DND-41 (cell line): ENCODE data around the gene HYI.

ENCODE experiments used
- ATAC-seq: fragments of 200-7000 bp; cut with Tn5 transposase; 3 replicates; pipeline ENCODE4 v1.9.1; 2021; ENCODE audit warnings: low read depth; ENCODE audit not compliant: insufficient read depth
- DNase-seq: peaks from one replicate; pipeline ENCODE4 v3.0.0-alpha.2; 2020
- H2AFZ ChIP-seq: 2 replicates; pipeline ENCODE4 v1.6.0; 2012; ENCODE audit warnings: low read depth, low read length
- H3K27ac ChIP-seq: 2 replicates; pipeline ENCODE4 v1.5.1; 2012; ENCODE audit warnings: low read length, inconsistent platforms
- H3K27me3 ChIP-seq: fragments of 200-600 bp; sonication (generic); 2 replicates; pipeline ENCODE4 v1.6.0; 2012; ENCODE audit warnings: low read length, mild to moderate bottlenecking, inconsistent platforms; ENCODE audit not compliant: insufficient read depth, poor library complexity
- H3K36me3 ChIP-seq: 2 replicates; pipeline ENCODE4 v1.5.1; 2012; ENCODE audit warnings: low read length, inconsistent platforms; ENCODE audit not compliant: insufficient read depth
- H3K4me1 ChIP-seq: 2 replicates; pipeline ENCODE4 v1.5.1; 2012; ENCODE audit warnings: mild to moderate bottlenecking, low read length; ENCODE audit not compliant: insufficient read depth
- H3K4me2 ChIP-seq: 2 replicates; pipeline ENCODE4 v1.6.0; 2012; ENCODE audit warnings: mild to moderate bottlenecking, moderate library complexity, low read length, inconsistent platforms; ENCODE audit not compliant: insufficient read depth
- H3K4me3 ChIP-seq, 2 experiments: fragments of 200-600 bp in 1 of 2; shearing (Covaris generic) in 1 of 2; 2 replicates each; pipeline ENCODE4 v1.5.1; 2012 to 2016; ENCODE audit warnings: inconsistent platforms in 2 of 2, low read length in 2 of 2, mild to moderate bottlenecking in 2 of 2, low read depth in 1 of 2, moderate library complexity in 1 of 2
- H3K79me2 ChIP-seq: 2 replicates; pipeline ENCODE4 v1.6.0; 2012; ENCODE audit warnings: low read length, inconsistent platforms; ENCODE audit not compliant: insufficient read depth
- H3K9ac ChIP-seq: 2 replicates; pipeline ENCODE4 v1.6.0; 2012; ENCODE audit warnings: low read depth, mild to moderate bottlenecking, inconsistent platforms, low read length, moderate library complexity
- H3K9me3 ChIP-seq: 2 replicates; pipeline ENCODE4 v1.5.1; 2012; ENCODE audit warnings: low read length, moderate library complexity, mild to moderate bottlenecking, inconsistent platforms; ENCODE audit not compliant: insufficient read depth, severe bottlenecking
- H4K20me1 ChIP-seq: 2 replicates; pipeline ENCODE4 v1.6.0; 2012; ENCODE audit warnings: low read length; ENCODE audit not compliant: insufficient read depth
- CTCF ChIP-seq: IDR thresholded peaks from 2 replicates; pipeline ENCODE4 v1.5.1; 2012; ENCODE audit warnings: borderline replicate concordance, low read length, moderate library complexity, mild to moderate bottlenecking; ENCODE audit not compliant: poor library complexity, severe bottlenecking; ENCODE audit errors: extremely low read depth
- EZH2 ChIP-seq: IDR thresholded peaks from 3 replicates; pipeline ENCODE4 v1.6.1; 2012; ENCODE audit warnings: borderline replicate concordance, low read depth, mild to moderate bottlenecking, moderate library complexity, low read length, inconsistent platforms; ENCODE audit not compliant: severe bottlenecking

Gene HYI

GRCh38 chr1:43440358-43440757 is 13.4 kb downstream of the HYI start:
- Histone ChIP-seq H3K27me3 (no peaks in the 10 kb centered on the region), H3K27ac (no peak overlapping the region), H3K36me3 (peaks cover 89% of the 10 kb centered on the region), H2AFZ (no peak overlapping the region), H4K20me1 (no peaks in the 10 kb centered on the region; the same call in 1 of the 2 replicates), H3K79me2 (no peaks in the 10 kb centered on the region), H3K9me3 (no peaks in the 10 kb centered on the region), H3K4me2 (no peak overlapping the region), H3K4me1 (no peaks in the 10 kb centered on the region), H3K9ac (no peak overlapping the region), H3K4me3 (no peak overlapping the region)
- ATAC-seq = no peak
- TF ChIP-seq EZH2 (no peak), CTCF (no peak)
- no peak for DNase-seq

- no peak overlapping the region for H3K27ac ChIP-seq
- no peak overlapping the region for H3K4me2 ChIP-seq
- no peak for ATAC-seq
- H3K27me3 ChIP-seq = no peaks in the 10 kb centered on the region
- H3K36me3 ChIP-seq = peaks cover 89% of the 10 kb centered on the region
- H4K20me1 ChIP-seq = no peaks in the 10 kb centered on the region; the same call in 1 of the 2 replicates
- no peak overlapping the region for H3K9ac ChIP-seq
- H3K4me3 ChIP-seq = no peak overlapping the region
- H3K9me3 ChIP-seq = no peaks in the 10 kb centered on the region
- DNase-seq = no peak
- TF ChIP-seq CTCF = no peak
- no peak for TF ChIP-seq EZH2
- H3K4me1 ChIP-seq = no peaks in the 10 kb centered on the region
- H3K79me2 ChIP-seq = no peaks in the 10 kb centered on the region
- H2AFZ ChIP-seq = no peak overlapping the region
These were observed 13.9 kb downstream of the HYI start for GRCh38 chr1:43439781-43440180.

- no peak overlapping the region for H3K9ac ChIP-seq
- peaks cover 89% of the 10 kb centered on the region for H3K36me3 ChIP-seq
- H3K27ac ChIP-seq = no peak overlapping the region
- no peaks in the 10 kb centered on the region; the same call in 1 of the 2 replicates for H4K20me1 ChIP-seq
- H2AFZ ChIP-seq = no peak overlapping the region
- no peaks in the 10 kb centered on the region for H3K4me1 ChIP-seq
- no peak overlapping the region for H3K4me3 ChIP-seq
- no peaks in the 10 kb centered on the region for H3K27me3 ChIP-seq
- H3K79me2 ChIP-seq = no peaks in the 10 kb centered on the region
- TF ChIP-seq EZH2 = no peak
- TF ChIP-seq CTCF = no peak
- no peak for DNase-seq
- no peak overlapping the region for H3K4me2 ChIP-seq
- no peak for ATAC-seq
- H3K9me3 ChIP-seq = no peaks in the 10 kb centered on the region
These were observed 14.7 kb downstream of the HYI start for GRCh38 chr1:43438953-43439581.

- no peaks in the 10 kb centered on the region; the same call in 1 of the 2 replicates for H4K20me1 ChIP-seq
- no peaks in the 10 kb centered on the region for H3K4me1 ChIP-seq
- H3K4me3 ChIP-seq = no peak overlapping the region
- no peaks in the 10 kb centered on the region for H3K27me3 ChIP-seq
- TF ChIP-seq EZH2 (no peak), CTCF (no peak)
- H3K9ac ChIP-seq = no peak overlapping the region
- no peak overlapping the region for H3K27ac ChIP-seq
- no peaks in the 10 kb centered on the region for H3K79me2 ChIP-seq
- no peak overlapping the region for H2AFZ ChIP-seq
- DNase-seq (no peak), ATAC-seq (no peak)
- H3K36me3 ChIP-seq = peaks cover 89% of the 10 kb centered on the region
- no peaks in the 10 kb centered on the region for H3K9me3 ChIP-seq
- H3K4me2 ChIP-seq = no peak overlapping the region
These were observed 15.2 kb downstream of the HYI start for GRCh38 chr1:43438576-43438952.
